GM23338 (cell line): Measurements from ENCODE around the gene LEPR. TPM values are rescaled to one million over a fixed set of nuclear protein-coding genes. Genes with fewer than 3 reads are reported as not detected.

Experiments used
- CREB1 ChIP-seq: fragments of 250-450 bp; sonication (Bioruptor Pico); IDR thresholded peaks from 2 replicates; pipeline ENCODE4 v1.5.0; 2020; ENCODE audit warnings: low read depth, mild to moderate bottlenecking, moderate library complexity
- EZH2 ChIP-seq: fragments of 200-600 bp; sonication (generic); IDR thresholded peaks from one replicate; pipeline ENCODE4 v1.8.0; 2017; ENCODE audit warnings: antibody characterized with exemption, mild to moderate bottlenecking, low read depth; ENCODE audit not compliant: unreplicated experiment
- JUNB ChIP-seq: IDR thresholded peaks from one replicate; pipeline ENCODE4 v1.6.1; 2016; ENCODE audit warnings: antibody characterized with exemption; ENCODE audit not compliant: unreplicated experiment
- NANOG ChIP-seq: IDR thresholded peaks from 2 replicates; pipeline ENCODE4 v1.6.1; 2016; ENCODE audit warnings: antibody characterized with exemption, borderline replicate concordance
- POLR2AphosphoS5 ChIP-seq: IDR thresholded peaks from 2 replicates; pipeline ENCODE4 v1.6.1; 2016; ENCODE audit warnings: antibody characterized with exemption, low read depth
- STAT1 ChIP-seq: IDR thresholded peaks from one replicate; pipeline ENCODE4 v1.6.1; 2016; ENCODE audit warnings: antibody characterized with exemption; ENCODE audit not compliant: unreplicated experiment
- ZNF114 ChIP-seq: fragments of 250-450 bp; sonication (Bioruptor Pico); IDR thresholded peaks from 2 replicates; pipeline ENCODE4 v1.5.0; 2020; ENCODE audit warnings: mild to moderate bottlenecking, moderate library complexity
- ZNF331 ChIP-seq: fragments of 250-450 bp; sonication (Bioruptor Pico); IDR thresholded peaks from 2 replicates; pipeline ENCODE4 v1.5.0; 2020; ENCODE audit warnings: low read depth, mild to moderate bottlenecking, moderate library complexity
- polyA plus RNA-seq: library from polyadenylated mRNA; unstranded; fragments of >200 nt; fragmentation: Nextera tagmentation; extraction: Ambion mirVana; gene quantifications from 2 replicates; pipeline ENCODE4 v1.2.1, GENCODE V29; 2016
- total RNA-seq: library from RNA; depleted of rRNA; stranded (reverse); fragments of >200 nt; shearing (Covaris generic); gene quantifications from 2 replicates; pipeline ENCODE4 v1.2.3, GENCODE V29; 2014
- TF ChIP-seq, protein P1 (sequence below): fragments of 250-450 bp; sonication (Bioruptor Pico); IDR thresholded peaks from 2 replicates; pipeline ENCODE4 v1.5.0; 2020; ENCODE audit warnings: mild to moderate bottlenecking, moderate library complexity
- TF ChIP-seq, protein P2 (sequence below), 2 experiments: fragments of 200-600 bp in 1 of 2; sonication (generic) in 1 of 2; conservative IDR thresholded peaks; 2 replicates each; pipeline versions ENCODE4 v1.5.1 to v1.6.1; 2016 to 2017; ENCODE audit warnings: antibody characterized with exemption in 2 of 2, low read depth in 2 of 2, mild to moderate bottlenecking in 2 of 2, moderate library complexity in 1 of 2

The LEPR gene
- total and polyA plus RNA-seq, 2 experiments from 2014 or later = 2.1 to 4.7 TPM

DNA sequence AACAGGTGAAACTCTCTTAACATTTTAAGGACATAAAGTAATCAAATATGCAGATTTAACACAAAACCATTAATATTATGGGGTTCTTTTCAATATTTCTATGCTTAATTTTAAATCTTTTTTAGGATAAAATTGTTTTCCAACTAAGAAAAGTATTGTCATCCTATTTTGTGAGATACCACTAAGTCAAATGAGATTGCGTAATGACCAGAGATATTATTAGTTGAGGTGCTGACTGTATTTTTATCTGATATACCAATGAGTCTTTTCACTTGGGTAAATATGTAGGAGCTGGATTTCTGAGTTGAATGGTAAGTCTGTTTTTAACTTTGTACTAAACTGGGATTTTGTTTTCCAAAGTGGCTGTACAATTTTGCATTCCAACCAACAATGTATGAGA is 25.4 kb downstream of the LEPR start (continued):
- TF ChIP-seq, protein P1, sequence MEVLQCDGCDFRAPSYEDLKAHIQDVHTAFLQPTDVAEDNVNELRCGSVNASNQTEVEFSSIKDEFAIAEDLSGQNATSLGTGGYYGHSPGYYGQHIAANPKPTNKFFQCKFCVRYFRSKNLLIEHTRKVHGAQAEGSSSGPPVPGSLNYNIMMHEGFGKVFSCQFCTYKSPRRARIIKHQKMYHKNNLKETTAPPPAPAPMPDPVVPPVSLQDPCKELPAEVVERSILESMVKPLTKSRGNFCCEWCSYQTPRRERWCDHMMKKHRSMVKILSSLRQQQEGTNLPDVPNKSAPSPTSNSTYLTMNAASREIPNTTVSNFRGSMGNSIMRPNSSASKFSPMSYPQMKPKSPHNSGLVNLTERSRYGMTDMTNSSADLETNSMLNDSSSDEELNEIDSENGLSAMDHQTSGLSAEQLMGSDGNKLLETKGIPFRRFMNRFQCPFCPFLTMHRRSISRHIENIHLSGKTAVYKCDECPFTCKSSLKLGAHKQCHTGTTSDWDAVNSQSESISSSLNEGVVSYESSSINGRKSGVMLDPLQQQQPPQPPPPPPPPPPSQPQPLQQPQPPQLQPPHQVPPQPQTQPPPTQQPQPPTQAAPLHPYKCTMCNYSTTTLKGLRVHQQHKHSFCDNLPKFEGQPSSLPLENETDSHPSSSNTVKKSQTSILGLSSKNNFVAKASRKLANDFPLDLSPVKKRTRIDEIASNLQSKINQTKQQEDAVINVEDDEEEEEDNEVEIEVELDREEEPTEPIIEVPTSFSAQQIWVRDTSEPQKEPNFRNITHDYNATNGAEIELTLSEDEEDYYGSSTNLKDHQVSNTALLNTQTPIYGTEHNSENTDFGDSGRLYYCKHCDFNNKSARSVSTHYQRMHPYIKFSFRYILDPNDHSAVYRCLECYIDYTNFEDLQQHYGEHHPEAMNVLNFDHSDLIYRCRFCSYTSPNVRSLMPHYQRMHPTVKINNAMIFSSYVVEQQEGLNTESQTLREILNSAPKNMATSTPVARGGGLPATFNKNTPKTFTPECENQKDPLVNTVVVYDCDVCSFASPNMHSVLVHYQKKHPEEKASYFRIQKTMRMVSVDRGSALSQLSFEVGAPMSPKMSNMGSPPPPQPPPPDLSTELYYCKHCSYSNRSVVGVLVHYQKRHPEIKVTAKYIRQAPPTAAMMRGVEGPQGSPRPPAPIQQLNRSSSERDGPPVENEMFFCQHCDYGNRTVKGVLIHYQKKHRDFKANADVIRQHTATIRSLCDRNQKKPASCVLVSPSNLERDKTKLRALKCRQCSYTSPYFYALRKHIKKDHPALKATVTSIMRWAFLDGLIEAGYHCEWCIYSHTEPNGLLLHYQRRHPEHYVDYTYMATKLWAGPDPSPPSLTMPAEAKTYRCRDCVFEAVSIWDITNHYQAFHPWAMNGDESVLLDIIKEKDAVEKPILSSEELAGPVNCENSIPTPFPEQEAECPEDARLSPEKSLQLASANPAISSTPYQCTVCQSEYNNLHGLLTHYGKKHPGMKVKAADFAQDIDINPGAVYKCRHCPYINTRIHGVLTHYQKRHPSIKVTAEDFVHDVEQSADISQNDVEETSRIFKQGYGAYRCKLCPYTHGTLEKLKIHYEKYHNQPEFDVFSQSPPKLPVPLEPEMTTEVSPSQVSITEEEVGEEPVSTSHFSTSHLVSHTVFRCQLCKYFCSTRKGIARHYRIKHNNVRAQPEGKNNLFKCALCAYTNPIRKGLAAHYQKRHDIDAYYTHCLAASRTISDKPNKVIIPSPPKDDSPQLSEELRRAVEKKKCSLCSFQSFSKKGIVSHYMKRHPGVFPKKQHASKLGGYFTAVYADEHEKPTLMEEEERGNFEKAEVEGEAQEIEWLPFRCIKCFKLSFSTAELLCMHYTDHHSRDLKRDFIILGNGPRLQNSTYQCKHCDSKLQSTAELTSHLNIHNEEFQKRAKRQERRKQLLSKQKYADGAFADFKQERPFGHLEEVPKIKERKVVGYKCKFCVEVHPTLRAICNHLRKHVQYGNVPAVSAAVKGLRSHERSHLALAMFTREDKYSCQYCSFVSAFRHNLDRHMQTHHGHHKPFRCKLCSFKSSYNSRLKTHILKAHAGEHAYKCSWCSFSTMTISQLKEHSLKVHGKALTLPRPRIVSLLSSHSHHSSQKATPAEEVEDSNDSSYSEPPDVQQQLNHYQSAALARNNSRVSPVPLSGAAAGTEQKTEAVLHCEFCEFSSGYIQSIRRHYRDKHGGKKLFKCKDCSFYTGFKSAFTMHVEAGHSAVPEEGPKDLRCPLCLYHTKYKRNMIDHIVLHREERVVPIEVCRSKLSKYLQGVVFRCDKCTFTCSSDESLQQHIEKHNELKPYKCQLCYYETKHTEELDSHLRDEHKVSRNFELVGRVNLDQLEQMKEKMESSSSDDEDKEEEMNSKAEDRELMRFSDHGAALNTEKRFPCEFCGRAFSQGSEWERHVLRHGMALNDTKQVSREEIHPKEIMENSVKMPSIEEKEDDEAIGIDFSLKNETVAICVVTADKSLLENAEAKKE (CRISPR knock-in tag) = no peak
- TF ChIP-seq POLR2AphosphoS5 (no peak), ZNF331 (CRISPR knock-in tag) (no peak), NANOG (no peak), CREB1 (CRISPR knock-in tag) (no peak), ZNF114 (CRISPR knock-in tag) (no peak), JUNB (no peak), STAT1 (no peak), EZH2 (no peak)
- TF ChIP-seq, protein P2, sequence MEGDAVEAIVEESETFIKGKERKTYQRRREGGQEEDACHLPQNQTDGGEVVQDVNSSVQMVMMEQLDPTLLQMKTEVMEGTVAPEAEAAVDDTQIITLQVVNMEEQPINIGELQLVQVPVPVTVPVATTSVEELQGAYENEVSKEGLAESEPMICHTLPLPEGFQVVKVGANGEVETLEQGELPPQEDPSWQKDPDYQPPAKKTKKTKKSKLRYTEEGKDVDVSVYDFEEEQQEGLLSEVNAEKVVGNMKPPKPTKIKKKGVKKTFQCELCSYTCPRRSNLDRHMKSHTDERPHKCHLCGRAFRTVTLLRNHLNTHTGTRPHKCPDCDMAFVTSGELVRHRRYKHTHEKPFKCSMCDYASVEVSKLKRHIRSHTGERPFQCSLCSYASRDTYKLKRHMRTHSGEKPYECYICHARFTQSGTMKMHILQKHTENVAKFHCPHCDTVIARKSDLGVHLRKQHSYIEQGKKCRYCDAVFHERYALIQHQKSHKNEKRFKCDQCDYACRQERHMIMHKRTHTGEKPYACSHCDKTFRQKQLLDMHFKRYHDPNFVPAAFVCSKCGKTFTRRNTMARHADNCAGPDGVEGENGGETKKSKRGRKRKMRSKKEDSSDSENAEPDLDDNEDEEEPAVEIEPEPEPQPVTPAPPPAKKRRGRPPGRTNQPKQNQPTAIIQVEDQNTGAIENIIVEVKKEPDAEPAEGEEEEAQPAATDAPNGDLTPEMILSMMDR (conservative IDR thresholded peaks at IDR 0.05; ENCODE audit: low read depth in 2 of 2) = no peak
